Measurements from ENCODE around the gene TAS2R39.
"Not testable (repeated sequence)": the region's sequence is repeated elsewhere in the genome, so short reads cannot be mapped to it uniquely, and the experiment has no call there.

Gene TAS2R39

GRCh38 chr7:143183024-143183423, at the start of gene TAS2R39:
TAS2R39 (plus strand) TSS chr7:143183419; CDS start chr7:143183419, 0 bp downstream.
- no peak for DNase-seq (ENCODE audit: low read depth)

GRCh38 chr7:143147070-143147469, 36.1 kb upstream of the TAS2R39 start:
- peak; percentile 6 for DNase-seq (ENCODE audit: low read depth)

DNA sequence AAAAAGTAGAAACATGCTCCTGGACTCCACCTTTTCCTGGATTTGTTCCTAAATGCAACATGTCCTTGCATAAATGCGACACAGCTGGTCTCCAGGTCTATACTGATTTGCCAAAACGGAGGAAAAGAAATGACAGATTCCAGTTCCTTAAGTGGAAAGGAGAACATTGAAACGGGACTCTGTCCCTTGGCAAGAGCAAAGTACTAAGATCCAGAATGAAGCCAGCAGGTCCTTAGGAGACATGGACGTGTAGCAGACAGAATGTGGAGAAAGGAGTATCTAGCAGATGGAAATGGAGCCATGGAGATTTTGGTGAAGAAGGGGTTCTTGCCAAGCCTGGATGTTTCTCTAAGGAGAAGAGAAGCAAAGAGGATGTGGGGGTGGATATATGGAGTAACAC, 35.2 kb upstream of the TAS2R39 start:
- no peak for DNase-seq (ENCODE audit: low read depth)

DNA sequence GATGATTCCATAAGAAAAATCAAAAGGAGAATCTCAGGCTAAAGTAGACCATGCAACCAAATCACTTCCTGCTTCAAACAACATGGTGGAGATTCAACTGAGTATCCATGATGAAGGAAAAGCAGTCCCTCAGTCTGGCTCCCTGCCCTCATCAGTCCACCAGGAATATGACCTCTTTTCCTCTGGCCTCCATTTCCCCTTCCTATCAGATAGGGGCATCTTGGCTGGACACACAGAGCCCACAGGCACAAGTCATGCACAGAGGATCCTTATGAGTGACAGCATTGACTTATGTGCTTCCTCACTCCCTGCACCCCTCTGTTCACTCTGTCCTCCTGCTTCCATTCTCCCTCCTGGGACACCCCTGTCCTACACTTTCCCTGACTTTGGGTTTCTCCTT, 34.6 kb upstream of the TAS2R39 start:
- DNase-seq (ENCODE audit: low read depth): no peak

GRCh38 chr7:143150696-143151095, 32.5 kb upstream of the TAS2R39 start:
- not testable (repeated sequence) for DNase-seq (ENCODE audit: low read depth)

- not testable (repeated sequence) for DNase-seq (ENCODE audit: low read depth)
These were observed 24.6 kb upstream of the TAS2R39 start for GRCh38 chr7:143158617-143159016.

DNA sequence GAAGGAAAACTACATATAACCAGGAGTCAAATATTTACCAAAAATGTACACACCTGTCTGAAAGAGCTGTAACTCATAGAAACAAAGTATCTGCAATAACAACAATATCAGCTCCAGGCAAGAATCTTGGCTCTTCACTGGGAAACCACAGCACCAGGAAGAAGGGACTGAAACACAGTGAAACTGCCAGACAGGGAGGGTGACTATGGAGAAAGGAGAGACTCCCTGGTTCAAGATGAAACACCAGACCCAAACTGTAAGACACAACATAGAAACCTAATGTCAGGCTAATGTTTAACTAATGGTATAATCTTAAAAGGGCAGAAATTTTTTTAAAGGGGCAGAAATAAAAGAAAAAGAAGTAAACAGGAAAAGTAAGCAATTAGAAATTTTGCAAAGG, 11.5 kb upstream of the TAS2R39 start:
- no peak for DNase-seq (ENCODE audit: low read depth)

GRCh38 chr7:143172354-143172753, 10.9 kb upstream of the TAS2R39 start:
- DNase-seq (ENCODE audit: low read depth): peak; percentile 11

- DNase-seq (ENCODE audit: low read depth): no peak
These were observed 7.1 kb upstream of the TAS2R39 start for GRCh38 chr7:143176128-143176527.

- no peak for DNase-seq (ENCODE audit: low read depth)
These were observed 5.7 kb upstream of the TAS2R39 start for GRCh38 chr7:143177374-143178119.

GRCh38 chr7:143180771-143181170, 2.4 kb upstream of the TAS2R39 start:
- not testable (repeated sequence) for DNase-seq (ENCODE audit: low read depth)

GRCh38 chr7:143181349-143181748, 1.9 kb upstream of the TAS2R39 start:
- DNase-seq (ENCODE audit: low read depth): no peak

DNA sequence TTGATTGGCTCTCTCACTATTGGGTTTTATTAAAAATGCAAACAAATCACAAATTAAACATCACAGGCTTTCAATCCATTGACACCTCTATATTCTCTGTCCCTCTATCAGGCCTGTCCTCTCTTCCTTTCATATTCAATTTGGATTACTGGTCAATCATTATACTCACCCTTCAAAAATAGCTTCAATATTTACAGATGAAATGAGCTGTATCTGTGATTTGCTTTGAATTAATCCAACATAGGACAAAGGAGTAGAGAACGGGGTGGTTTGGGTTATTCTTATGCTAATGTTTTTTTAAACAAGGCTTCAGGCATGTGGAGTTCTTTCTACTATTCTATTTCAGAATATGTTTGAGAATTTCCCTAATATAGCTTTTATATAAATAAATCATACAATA, 2.3 kb downstream of the TAS2R39 start:
- no peak for DNase-seq (ENCODE audit: low read depth)

DNA sequence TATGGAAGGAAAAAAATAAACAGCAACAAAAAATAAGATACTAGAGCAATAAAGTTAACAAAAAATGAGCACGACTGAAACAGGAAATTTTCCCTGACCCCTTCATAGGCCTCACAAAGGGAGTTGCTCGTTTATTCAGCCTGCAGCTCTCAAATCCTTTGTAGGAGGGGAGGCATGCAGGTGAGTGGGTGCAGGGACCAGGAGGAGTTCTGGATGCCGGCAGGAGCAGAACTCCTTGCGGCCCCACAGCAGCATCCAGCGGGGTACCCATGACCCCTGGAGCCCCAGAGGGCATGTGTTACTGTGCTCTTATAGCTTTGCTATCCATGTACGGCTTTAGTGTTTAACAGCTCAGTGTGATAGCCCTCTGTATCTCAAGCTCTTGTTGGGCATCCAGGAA, 5.8 kb downstream of the TAS2R39 start:
- no peak for DNase-seq (ENCODE audit: low read depth)

DNA sequence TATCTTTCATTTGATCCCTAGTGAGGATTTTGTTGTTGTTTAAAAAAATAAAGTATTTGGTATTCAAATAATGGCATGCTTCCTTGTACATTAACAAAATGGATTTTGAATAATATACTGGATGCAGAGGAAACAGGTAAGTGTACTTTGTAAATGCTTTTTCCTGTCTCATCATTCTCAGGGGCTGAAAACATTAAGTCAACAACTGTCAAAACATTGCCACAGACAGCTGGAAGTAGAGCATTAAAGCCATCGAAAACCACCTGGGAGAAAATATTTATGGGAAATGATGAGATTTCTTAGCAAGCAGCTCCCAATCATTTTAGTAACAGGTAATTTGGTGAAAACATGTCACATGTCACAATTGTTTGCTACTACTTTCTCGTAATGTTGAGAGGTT, 10.7 kb downstream of the TAS2R39 start:
- DNase-seq (ENCODE audit: low read depth): no peak

DNA sequence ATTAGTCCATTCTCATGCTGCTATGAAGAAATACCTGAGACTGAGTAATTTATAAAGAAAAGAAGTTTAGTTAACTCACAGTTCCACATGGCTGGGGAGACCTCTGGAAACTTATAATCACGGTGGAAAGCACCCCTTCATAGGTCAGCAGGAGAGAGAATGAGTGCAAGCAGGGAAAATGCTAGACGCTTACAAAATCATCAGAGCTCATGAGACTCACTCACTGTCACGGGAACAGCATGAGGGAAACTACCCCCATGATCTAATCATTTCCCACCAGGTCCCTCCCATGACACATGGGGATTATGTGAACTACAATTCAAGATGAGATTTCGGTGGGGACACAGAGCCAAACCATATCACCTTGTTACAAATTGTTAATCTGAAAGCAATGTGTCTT, 15.8 kb downstream of the TAS2R39 start:
- no peak for DNase-seq (ENCODE audit: low read depth)

DNA sequence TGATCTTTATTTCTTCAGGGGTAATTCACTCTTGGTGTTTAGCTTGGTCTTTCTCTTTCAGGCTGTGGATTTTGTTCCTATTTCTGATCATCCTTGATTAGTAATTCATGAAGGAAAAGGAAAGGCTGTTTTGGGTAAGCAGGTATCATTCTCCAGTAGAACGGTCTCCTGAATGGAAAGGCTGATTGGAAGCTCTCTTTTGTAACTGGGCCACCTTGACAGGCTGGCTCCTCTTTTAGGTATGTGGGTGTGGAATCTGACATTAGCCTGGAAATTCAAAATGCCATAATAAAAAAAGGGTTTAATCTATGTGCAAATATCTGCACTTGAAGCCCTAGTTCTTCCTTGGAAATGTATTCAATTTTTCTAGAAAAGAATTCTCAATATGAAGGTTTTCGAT, 18.9 kb downstream of the TAS2R39 start:
- no peak for DNase-seq (ENCODE audit: low read depth)

GRCh38 chr7:143203386-143203785, 20.2 kb downstream of the TAS2R39 start:
- DNase-seq (ENCODE audit: low read depth): no peak

DNA sequence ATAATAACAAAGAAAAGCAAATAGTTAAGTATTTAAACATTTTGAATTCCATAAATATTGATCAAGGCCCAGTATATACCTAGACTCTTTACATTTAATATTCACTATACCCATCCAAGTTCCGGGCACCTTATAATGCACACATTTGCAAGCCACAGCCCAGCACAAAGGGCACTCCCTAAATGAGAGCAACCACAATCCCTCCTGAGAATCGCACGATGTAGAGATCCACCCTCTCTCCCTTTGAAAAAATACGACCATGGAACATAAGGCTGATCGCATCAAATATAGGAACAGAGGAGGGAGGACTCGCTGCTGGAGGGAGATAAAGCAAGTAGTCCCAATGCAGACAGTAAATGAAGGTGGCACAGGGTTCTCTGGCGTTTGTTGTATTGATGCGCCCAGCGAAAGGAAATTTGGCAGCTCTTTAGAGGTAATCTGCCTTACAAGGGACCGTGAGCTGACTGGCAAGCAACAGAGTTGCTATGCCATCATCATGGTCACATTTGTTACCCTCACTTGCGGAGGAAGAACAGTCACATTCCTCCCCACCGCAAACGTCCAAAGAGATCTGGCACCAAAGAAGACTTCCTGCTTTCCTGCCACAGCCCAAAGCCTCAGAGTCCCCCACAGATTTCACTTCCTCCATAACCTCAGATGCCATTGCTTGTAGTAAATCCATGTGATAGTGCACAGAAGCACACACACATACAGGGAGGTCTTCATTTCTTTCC, 22.5 kb downstream of the TAS2R39 start:
- DNase-seq (ENCODE audit: low read depth): peak; percentile 32

- DNase-seq (ENCODE audit: low read depth): peak; percentile 10
These were observed 27.3 kb downstream of the TAS2R39 start for GRCh38 chr7:143210541-143210940.

DNA sequence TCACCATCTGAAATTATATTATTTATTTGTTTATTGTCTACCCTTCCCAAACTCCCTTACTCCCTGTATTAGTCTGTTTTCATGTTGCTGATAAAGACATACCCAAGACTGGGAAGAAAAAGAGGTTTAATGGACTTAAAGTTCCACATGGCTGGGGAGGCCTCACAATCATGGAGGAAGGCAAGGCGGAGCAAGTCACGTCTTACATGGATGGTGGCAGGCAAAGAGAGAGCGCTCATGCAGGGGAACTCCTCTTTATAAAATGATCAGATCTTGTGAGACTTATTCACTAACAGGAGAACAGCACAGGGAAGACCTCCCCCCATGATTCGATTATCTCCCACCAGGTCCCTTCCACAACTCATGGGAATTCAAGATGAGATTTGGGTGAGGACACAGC, 30.3 kb downstream of the TAS2R39 start:
- DNase-seq (ENCODE audit: low read depth): not testable (repeated sequence)

DNA sequence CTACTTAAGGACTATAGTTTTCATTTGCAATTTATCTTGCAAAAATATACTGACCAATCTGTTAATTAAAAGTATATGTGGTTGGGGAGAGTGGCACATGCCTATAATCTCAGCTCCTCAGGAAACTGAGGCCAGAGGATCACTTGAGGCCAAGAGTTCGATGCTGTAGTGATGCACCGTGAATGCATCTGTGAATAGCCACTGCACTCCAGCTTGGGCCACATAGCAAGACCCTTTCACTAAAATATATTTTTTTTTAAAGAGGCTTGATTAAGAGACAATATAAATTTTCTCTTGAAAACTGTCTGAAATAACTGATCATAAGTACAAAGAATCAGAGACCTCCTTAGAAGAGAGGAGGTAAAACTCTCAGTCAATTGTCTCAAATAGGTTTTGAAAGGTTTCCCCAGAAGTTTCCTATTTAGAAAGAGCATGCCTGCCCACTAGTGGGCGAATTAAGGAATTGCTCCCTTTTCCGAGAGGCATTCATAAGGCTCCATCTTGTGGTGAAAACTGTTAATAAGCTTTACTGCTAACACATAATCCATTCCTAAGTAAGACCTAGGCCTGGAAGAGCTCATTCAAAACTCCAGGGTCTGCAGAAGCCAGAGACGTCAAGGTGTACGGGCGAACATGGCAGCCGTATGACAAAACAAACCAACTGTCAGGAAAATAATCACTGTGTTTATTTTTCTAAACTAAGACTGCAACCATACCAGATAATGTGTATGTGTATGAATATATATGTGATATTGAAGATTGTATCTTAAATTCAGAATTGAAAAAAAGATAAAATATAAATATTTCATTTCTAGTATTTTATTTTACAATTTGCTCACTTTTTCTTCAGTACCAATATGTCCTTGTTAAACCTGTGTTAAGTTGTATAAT, 31.8 kb downstream of the TAS2R39 start:
- peak; percentile 82 for DNase-seq (ENCODE audit: low read depth)

DNA sequence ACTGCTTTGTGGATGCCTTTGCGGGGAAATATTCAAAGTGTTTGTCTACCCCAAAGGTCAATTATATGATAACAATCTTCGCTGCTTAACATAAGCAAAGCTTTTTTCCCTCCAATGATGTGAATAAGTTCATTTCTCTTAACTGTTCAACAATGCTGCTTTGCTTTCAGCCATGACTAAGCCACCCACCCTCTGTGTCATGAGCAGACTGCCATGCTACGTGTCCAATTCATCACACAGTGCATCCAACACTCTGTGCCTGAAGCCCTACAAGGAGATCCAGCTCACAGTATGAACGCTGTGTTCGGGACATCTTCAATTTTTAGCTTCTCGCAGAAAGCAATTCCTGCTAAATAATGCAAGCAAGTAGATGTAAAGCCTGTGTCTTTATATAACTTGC, 32.9 kb downstream of the TAS2R39 start:
- peak; percentile 52 for DNase-seq (ENCODE audit: low read depth)

All from EH (cell line).